Panc1 (cell line): ENCODE data around the gene BTRC. TPM values are rescaled to one million over a fixed set of nuclear protein-coding genes. Genes with fewer than 3 reads are reported as not detected.

ENCODE experiments used
- ATAC-seq: fragments of 200-7000 bp; cut with Tn5 transposase; 2 replicates; pipeline ENCODE4 v1.9.1; 2020; ENCODE audit warnings: mild to moderate bottlenecking, moderate library complexity
- BruUV-seq: library from RNA; stranded (reverse); fragments of 400-500 nt; replicated peaks from 2 replicates; lab custom pipeline; 2021; lab: Mats Ljungman, UMichigan
- CTCF ChIA-PET: fragments of 300-600 bp; sonication (Branson Sonifier 250); formaldehyde crosslinking; loops from one replicate; lab custom pipeline; 2022; ENCODE audit warnings: antibody characterized with exemption; lab: Charles Lee
- POLR2A ChIA-PET: fragments of 300-600 bp; sonication (Branson Sonifier 250); formaldehyde crosslinking; loops from one replicate; lab custom pipeline; 2022; ENCODE audit warnings: antibody characterized with exemption; lab: Charles Lee
- DNase-seq: peaks from one replicate; pipeline ENCODE4 v3.0.0-alpha.2; 2010; ENCODE audit warnings: low read depth, low spot score
- H3K27ac ChIP-seq: 2 replicates; pipeline ENCODE4 v1.5.1; 2011; ENCODE audit warnings: mild to moderate bottlenecking, low read length, inconsistent platforms
- H3K27me3 ChIP-seq: fragments of 200-500 bp; sonication (Bioruptor generic); 2 replicates; pipeline ENCODE4 v1.6.0; 2014; ENCODE audit warnings: low read length, inconsistent platforms; ENCODE audit not compliant: control insufficient read depth, insufficient read depth
- H3K36me3 ChIP-seq: fragments of 200-500 bp; sonication (Bioruptor generic); 2 replicates; pipeline ENCODE4 v1.5.1; 2014; ENCODE audit warnings: inconsistent platforms, mild to moderate bottlenecking, low read length, moderate library complexity; ENCODE audit not compliant: control insufficient read depth, insufficient read depth
- H3K4me1 ChIP-seq: 2 replicates; pipeline ENCODE4 v1.5.1; 2011; ENCODE audit warnings: inconsistent platforms, mild to moderate bottlenecking, low read length, moderate library complexity; ENCODE audit not compliant: control insufficient read depth, insufficient read depth
- H3K4me3 ChIP-seq, 2 experiments: 2 replicates each; pipeline ENCODE4 v1.5.1; 2011 to 2012; ENCODE audit warnings: low read depth in 2 of 2, low read length in 2 of 2, mild to moderate bottlenecking in 2 of 2, inconsistent platforms in 1 of 2, moderate library complexity in 1 of 2
- H3K9me3 ChIP-seq: fragments of 200-500 bp; sonication (Bioruptor generic); 2 replicates; pipeline ENCODE4 v1.5.1; 2014; ENCODE audit warnings: low read depth, mild to moderate bottlenecking, inconsistent platforms, low read length, moderate library complexity; ENCODE audit not compliant: control insufficient read depth, insufficient read depth
- POLR2AphosphoS5 ChIP-seq: IDR thresholded peaks from 2 replicates; pipeline ENCODE4 v1.6.1; 2012; ENCODE audit warnings: mild to moderate bottlenecking, low read depth, low read length, moderate library complexity
- SIN3A ChIP-seq: IDR thresholded peaks from 2 replicates; pipeline ENCODE4 v1.6.1; 2012; ENCODE audit warnings: low read depth, mild to moderate bottlenecking, low read length, moderate library complexity, borderline replicate concordance; ENCODE audit not compliant: insufficient read depth
- TCF7L2 ChIP-seq: IDR thresholded peaks from 2 replicates; pipeline ENCODE4 v1.6.1; 2011; ENCODE audit warnings: mild to moderate bottlenecking, low read depth, low read length, inconsistent platforms
- in situ Hi-C: cut with HindIII; loops from 2 replicates; pipeline ENCODE4 v1.10.0; 2016; ENCODE audit warnings: low sequenced_read_pairs, low pct_unique_long_range_greater_than_20kb
- intact Hi-C: fragments of 100-400 bp; cut with micrococcal nuclease; formaldehyde crosslinking; loops from one replicate; pipeline ENCODE4 v1.10.0; 2022; ENCODE audit not compliant: unreplicated experiment
- total RNA-seq: library from RNA; stranded (reverse); gene quantifications from one replicate; pipeline ENCODE4 v1.2.1, GENCODE V29; 2021; ENCODE audit not compliant: unreplicated experiment
- TF ChIP-seq, protein P1 (sequence below): fragments of 450-650 bp; IDR thresholded peaks from 2 replicates; pipeline ENCODE4 v1.5.1; 2017; ENCODE audit warnings: mild to moderate bottlenecking
- TF ChIP-seq, protein P2 (sequence below), 2 experiments: IDR thresholded peaks; 2 replicates each; pipeline ENCODE4 v1.6.1; 2011 to 2012; ENCODE audit warnings: low read depth in 2 of 2, control low read depth in 1 of 2, low read length in 1 of 2, mild to moderate bottlenecking in 1 of 2, moderate library complexity in 1 of 2; ENCODE audit not compliant: insufficient read depth in 1 of 2

The BTRC gene
- total RNA-seq, 1 experiment from 2014 or later = 22.1 TPM

DNA sequence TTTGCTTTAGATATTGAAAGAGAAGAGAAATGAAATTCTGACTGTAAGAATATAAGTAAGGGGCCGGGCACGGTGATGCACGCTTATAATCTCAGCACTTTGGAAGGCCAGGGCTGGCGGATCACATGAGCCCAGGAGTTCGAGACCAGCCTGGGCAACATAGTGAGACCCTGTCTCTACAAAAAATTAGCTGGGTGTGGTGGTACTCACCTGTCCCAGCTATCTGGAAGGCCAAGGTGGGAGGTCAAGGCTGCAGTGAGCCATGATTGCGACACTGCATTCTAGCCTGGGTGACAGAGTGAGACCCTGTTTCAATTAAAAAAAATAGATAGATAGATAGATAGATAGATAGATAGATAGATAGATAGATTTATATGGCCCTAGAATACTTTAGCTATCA, 82.3 kb downstream of the BTRC start:
- ChIA-PET CTCF (interaction anchor here (0.7 kb wide), 1 partner anchor 232 kb away, joined by 4 read pairs; no protein-coding TSS in a partner anchor), POLR2A (no interaction called here)
- Histone ChIP-seq H3K4me1 (peaks cover 6% of the 10 kb centered on the region; the same call in 1 of the 2 replicates), H3K9me3 (no peaks in the 10 kb centered on the region), H3K27ac (no peak overlapping the region), H3K27me3 (no peaks in the 10 kb centered on the region), H3K4me3 (no peak overlapping the region), H3K36me3 (no peaks in the 10 kb centered on the region)
- in situ Hi-C loops = no loop called here
- DNase-seq (no peak), ATAC-seq (no peak)
- intact Hi-C loops = no loop called here
- TF ChIP-seq POLR2AphosphoS5 (no peak), SIN3A (no peak)
- TF ChIP-seq, protein P1, sequence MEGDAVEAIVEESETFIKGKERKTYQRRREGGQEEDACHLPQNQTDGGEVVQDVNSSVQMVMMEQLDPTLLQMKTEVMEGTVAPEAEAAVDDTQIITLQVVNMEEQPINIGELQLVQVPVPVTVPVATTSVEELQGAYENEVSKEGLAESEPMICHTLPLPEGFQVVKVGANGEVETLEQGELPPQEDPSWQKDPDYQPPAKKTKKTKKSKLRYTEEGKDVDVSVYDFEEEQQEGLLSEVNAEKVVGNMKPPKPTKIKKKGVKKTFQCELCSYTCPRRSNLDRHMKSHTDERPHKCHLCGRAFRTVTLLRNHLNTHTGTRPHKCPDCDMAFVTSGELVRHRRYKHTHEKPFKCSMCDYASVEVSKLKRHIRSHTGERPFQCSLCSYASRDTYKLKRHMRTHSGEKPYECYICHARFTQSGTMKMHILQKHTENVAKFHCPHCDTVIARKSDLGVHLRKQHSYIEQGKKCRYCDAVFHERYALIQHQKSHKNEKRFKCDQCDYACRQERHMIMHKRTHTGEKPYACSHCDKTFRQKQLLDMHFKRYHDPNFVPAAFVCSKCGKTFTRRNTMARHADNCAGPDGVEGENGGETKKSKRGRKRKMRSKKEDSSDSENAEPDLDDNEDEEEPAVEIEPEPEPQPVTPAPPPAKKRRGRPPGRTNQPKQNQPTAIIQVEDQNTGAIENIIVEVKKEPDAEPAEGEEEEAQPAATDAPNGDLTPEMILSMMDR = no peak
- BruUV-seq = no TSS peak

DNA sequence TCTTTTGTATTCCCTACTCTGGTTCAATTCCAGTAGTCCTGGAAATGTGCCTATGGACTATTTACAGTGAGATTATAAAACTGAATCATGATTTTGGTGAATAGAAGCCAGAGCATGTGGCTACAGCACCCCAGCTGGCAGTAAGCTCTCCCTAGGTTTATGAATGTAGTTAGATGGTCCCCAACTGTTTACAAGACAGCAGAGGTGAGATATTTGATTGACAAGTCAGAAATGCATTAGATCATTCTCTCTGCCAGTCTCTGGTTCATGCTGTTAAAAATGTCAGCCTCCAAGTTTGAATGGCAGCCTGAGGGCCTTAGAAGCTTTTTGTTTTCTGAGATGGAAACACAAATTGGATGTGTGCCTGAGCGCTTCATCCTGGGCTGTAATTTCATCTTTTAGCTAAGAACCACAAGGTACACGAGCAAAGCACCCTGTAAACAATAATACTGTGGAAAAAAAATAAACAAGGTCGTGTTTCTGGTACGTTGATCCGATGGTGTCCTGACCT, 85.0 kb downstream of the BTRC start:
- POLR2A ChIA-PET = interaction anchor here (0.6 kb wide), 1 partner anchor 130 kb away, joined by 5 read pairs; no protein-coding TSS in a partner anchor
- Histone ChIP-seq H3K4me3 (no peak overlapping the region), H3K9me3 (no peaks in the 10 kb centered on the region), H3K4me1 (peaks cover 6% of the 10 kb centered on the region; the same call in 1 of the 2 replicates), H3K36me3 (no peaks in the 10 kb centered on the region), H3K27ac (no peak overlapping the region), H3K27me3 (no peaks in the 10 kb centered on the region)
- no TSS peak for BruUV-seq
- ATAC-seq (no peak), DNase-seq (no peak)
- intact Hi-C loops = no loop called here
- TF ChIP-seq SIN3A = no peak
- no peak for TF ChIP-seq POLR2AphosphoS5
- TF ChIP-seq, protein P1 = no peak
- TF ChIP-seq TCF7L2 = no peak
- TF ChIP-seq, protein P2, sequence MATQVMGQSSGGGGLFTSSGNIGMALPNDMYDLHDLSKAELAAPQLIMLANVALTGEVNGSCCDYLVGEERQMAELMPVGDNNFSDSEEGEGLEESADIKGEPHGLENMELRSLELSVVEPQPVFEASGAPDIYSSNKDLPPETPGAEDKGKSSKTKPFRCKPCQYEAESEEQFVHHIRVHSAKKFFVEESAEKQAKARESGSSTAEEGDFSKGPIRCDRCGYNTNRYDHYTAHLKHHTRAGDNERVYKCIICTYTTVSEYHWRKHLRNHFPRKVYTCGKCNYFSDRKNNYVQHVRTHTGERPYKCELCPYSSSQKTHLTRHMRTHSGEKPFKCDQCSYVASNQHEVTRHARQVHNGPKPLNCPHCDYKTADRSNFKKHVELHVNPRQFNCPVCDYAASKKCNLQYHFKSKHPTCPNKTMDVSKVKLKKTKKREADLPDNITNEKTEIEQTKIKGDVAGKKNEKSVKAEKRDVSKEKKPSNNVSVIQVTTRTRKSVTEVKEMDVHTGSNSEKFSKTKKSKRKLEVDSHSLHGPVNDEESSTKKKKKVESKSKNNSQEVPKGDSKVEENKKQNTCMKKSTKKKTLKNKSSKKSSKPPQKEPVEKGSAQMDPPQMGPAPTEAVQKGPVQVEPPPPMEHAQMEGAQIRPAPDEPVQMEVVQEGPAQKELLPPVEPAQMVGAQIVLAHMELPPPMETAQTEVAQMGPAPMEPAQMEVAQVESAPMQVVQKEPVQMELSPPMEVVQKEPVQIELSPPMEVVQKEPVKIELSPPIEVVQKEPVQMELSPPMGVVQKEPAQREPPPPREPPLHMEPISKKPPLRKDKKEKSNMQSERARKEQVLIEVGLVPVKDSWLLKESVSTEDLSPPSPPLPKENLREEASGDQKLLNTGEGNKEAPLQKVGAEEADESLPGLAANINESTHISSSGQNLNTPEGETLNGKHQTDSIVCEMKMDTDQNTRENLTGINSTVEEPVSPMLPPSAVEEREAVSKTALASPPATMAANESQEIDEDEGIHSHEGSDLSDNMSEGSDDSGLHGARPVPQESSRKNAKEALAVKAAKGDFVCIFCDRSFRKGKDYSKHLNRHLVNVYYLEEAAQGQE (IDR thresholded peaks at IDR 0.05; ENCODE audit: insufficient read depth in 1 of 2, low read depth in 2 of 2, low read length in 1 of 2) = no peak
- in situ Hi-C loops = no loop called here
- CTCF ChIA-PET = interaction anchor here (0.7 kb wide), 1 partner anchor 40 kb away, joined by 5 read pairs; no protein-coding TSS in a partner anchor
